DMS153 treated with DMSO at 0.1 percent for 48 hours (cell line): Measurements from ENCODE around the gene LMX1B.

Experiments used
- DNase-seq: peaks from one replicate; lab custom pipeline; 2025; ENCODE audit not compliant: unreplicated experiment; lab: John Stamatoyannopoulos, UW

LMX1B gene

DNA sequence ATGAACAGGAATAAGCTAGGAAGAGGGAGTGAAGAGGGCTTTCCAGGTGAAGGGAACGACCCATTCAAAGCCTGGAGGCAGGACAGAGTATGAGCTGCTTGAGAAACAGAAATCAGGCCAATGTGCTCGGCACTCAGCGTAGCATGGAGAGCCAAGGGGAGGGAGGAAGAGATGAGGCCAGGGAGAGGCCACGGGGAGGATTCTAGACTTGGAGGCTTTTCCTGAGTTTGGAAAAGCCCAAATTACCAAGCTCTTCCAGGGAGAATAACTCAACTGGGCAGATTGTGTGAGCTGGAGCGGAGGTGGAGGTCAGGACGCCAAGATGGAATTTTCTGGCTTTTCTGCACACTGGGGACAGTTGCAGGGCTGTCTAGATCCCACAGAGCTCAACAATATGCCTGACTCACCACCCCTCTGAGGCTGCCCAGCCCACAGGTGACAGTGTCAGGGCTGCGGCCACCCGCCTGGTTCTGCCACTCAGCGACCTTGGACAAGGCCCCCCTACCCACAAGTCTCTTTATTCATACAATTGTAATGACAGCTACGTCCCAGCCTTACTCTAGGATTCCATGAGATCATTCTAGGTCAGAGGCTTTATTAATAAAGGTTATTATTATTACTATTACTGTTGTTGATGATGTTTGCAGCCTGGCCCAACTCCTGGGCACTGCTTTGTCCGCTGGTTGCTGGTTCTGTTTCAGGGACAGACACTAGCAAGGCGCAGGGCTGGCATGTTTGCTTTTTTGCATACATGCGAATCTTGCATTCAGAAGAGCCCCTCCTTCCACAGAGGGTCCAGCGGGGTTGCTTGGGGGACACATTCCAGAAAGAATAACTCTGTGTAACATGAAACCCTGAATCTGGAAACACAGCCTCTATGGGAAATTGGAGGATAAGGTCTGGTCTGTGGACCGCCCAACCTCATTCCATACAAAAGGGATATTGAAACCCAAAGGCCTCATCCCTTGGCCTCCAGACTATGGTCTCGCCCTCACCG is 9.4 kb upstream of the LMX1B start:
- no peak for DNase-seq

DNA sequence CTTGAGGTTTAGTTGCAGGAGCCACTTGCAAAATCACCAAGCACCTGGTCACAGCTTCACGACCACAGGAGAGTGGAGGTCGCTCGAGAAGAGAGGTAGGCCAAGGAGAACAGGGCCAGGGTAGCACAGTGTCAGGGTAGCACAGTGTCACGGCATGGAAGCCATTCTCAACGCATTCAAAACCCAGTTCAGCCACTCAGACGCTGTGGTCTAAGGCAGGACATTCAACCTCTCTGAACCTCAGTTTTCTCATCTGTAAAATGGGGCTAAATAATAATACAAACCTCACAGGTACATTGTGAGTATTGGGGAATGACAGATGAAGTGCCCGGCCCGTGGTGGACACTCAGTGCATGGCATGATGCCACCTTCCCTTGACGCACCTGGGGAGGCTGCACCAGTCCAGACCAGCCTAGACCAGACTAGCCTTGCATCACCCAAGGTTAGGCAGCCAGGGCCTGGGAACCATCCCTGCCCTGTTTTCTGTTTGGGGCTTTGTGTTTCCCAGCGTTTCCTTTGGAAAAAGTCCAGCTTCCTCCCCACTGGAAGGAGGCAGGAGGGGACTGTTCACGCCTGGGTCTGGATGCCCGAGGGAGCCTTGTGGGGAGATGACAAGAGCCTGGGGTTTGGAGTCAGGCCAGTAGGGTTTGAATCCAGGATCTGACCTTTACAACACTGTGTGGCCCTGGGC is 7.8 kb upstream of the LMX1B start:
- no peak for DNase-seq

DNA sequence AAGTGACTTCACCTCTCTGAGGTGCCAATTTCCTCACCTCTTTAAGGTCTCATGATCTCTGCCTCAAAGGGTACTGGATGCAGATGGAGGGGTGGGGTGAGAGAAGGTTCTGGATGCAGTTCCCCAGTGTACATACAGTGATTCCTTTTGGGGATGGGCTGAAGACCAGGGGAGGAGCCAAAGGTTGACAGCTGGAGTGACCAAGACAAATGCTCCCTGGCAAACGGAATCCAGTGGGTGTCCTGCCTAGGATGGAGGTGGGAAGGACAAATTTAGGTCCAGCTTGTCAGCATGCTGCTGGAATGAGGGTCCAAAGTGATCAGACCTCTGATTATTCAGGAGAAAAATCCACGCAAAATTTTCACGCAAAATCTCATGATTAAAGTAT is 7.3 kb upstream of the LMX1B start:
- no peak for DNase-seq

DNA sequence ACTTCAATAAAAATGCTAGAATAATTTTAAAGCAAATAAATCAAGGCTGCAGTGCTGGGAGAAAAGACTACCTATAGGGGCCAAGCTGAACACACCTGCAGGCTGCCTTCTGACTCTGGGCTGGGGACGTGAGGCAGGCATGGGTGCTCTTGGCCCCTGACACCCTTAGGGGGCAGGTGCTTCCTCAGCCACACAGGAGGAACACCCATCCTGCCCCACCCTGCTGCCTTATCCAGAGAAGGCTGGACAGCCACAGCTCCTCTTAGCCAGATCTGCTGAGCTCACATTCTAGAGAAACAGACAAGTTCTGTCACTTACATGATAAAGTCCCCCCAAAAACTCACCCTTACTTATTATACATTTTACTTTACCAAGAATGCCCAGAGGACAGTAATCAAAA is 6.6 kb upstream of the LMX1B start:
- no peak for DNase-seq

DNA sequence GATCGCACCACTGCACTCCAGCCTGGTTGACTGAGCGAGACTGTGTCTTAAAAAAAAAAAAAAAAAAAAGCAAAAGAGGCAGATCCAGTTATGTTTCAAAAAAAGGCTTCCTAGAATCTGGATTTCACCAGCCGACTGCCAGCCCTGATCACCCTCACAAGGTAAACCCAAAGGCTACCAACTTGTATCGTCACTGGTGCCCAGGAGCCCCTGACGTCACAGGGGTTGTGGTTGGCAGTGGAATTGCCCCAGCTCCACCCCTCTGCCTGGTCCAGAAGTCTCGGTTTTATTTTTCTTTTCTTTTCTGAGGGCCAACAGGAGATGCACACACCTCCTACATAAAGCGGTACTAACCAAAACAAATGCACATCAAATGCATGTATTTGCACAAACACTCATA is 6.0 kb upstream of the LMX1B start:
- DNase-seq: no peak

DNA sequence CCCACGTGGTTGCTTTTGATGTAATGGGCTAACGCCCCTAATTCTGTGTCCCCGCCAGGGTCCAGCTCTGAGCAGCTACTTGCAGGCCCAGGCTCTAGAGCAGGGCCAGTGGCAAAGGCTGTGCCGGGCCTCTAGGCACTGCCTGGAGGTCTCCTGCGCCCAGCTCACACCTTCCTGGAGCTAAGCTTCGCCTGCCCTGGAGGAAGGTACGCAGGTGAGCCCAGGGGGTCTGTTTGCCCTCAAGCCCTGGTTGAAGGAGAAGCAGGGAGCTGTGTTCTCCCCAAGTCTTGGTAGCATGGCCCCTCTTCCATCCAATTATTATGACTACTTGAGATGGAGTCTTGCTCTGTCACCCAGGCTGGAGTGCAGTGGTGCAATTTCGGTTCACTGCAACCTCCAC is 5.2 kb upstream of the LMX1B start:
- no peak for DNase-seq

GRCh38 chr9:126609191-126609590 is 4.5 kb upstream of the LMX1B start:
- no peak for DNase-seq

DNA sequence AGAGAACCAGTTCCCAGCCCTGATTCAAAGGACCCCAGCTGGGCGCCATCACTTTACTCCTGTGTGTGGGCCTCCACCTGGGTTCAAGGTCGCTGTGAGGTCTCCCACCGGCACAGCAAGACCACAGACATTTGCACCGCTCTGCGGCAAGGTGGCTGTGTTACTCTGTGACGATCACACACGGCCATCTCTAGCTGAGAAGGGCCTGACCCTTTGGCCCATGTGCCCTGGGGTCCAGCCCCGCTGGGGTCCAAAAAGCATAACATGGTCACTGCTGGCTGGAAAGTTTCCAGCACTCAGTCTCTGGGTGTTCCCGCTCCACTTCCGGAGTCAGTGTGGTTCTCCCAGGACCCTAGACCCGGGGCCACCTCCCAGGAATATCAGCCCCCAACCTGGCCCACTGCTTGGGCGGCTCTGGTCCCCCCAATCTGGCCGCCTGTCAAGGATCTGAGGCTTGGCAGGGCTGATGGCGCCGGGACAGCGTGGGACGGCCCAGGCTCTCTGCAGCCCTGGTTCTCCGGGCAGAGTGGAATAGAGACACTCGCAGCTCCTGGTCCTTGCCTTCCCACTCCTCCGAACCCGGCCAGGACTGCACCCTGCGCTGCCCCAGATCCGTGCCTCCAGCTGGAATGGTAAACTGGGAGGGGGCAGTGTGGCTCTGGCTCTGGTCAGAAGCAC is 3.9 kb upstream of the LMX1B start:
- no peak for DNase-seq

- DNase-seq: no peak
Measured at GRCh38 chr9:126611193-126611591, 2.5 kb upstream of the LMX1B start.

- peak; percentile 57 for DNase-seq
Measured at GRCh38 chr9:126611592-126612325, 2.0 kb upstream of the LMX1B start.

DNA sequence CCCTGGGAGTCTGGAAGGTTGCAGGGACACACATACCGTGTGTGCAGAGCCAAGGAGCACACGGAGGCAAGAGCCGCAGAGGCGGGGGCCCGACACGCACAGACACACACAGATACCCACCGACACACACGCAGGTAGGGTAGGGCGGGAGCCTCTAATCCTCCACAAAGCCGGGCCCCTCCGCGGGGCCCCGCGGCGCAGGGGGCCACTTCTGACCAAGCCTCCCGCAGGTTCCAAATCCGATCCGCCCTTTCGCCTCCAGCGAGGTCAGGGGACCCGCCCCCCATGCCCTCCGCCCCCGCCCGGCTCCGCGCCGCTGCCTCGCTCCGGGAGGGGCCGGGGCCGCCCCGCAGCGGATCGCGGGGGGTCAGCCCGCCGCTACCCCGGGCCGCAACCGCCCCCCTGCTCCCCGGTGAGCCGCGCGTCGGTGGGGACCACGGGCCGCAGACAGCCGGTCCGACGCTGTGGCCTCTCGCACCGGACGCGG is 1.4 kb upstream of the LMX1B start:
- no peak for DNase-seq

- DNase-seq: no peak
Measured at GRCh38 chr9:126612813-126613641, 701 bp upstream of the LMX1B start.

- no peak for DNase-seq
Measured at GRCh38 chr9:126614088-126614454, 343 bp downstream of the LMX1B start.

DNA sequence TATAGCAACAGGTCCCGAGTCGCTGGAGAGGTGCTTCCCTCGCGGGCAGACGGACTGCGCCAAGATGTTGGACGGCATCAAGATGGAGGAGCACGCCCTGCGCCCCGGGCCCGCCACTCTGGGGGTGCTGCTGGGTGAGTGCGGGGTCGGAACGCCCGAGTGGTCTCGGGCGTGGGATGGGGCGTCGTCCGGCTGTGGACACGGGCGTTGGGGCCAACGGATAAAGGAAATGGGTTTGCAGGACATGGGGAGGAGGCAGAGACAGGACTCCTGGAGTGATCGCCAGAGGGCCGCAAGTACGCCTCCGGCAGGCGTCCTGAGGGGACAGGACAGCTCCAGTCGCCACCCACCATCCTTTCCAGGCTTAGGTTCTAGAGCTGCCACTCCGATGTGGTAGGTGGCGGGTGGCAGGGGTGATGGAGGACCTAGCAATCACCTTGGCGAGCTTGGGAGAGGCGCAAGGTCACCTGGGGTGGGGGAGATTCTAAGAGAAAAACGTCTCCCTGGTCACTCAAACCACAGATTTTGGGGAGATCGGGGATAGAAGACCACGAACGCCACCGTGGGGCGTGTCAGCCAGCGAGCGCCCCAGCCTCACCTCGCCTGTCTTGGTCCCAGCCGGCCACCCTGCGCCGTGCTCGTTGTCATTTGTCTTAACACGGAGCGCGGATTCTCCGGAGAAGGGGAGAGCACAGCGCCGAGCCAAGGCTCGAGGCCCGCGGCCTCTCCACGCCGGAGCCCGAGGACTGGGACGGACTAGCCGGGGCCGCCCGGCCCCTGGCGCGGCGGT is 922 bp downstream of the LMX1B start:
- DNase-seq: no peak

DNA sequence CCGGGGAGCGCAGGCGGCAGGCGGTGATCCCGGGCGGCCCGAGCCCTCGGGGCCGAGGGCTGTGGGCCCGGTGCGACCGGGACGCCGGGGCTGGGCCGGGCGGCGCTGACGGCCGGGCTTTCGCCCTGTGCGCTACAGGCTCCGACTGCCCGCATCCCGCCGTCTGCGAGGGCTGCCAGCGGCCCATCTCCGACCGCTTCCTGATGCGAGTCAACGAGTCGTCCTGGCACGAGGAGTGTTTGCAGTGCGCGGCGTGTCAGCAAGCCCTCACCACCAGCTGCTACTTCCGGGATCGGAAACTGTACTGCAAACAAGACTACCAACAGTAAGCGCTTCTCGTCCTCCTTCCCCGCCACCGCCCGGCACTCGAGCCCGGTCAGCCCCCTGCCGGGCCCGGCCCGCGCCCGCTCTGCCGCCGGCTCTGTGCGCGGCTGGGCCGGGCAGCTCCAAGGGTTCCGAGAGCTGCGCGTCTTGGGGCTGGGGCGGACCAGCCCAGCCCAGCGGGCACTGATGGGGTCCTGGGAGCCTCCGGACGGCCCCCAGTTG is 1.6 kb downstream of the LMX1B start:
- DNase-seq: peak; percentile 44

- no peak for DNase-seq
Measured at GRCh38 chr9:126615791-126616447, 2.2 kb downstream of the LMX1B start.

DNA sequence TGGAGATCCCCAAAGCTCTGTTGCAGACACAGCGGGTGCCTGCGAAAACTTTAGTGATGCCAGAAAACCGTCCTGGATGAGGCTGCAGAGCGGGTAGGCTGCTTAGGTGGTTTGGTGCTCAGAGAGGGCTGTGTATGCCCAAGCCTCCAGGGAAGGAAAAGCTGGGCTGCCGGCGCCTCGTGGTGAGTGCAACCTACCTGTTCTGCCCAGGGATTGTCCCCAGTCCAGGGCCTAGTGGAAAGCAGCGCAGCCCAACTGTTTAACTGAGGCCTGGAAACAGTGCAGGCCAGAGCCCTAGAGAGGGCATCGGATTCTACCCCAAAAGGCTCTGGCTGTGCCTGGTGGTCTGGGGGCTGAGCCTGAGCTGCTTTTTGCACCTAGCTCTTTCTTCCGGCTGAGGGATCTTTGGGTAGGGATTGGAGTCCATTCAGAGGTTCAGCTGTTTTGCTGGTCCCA is 2.8 kb downstream of the LMX1B start:
- no peak for DNase-seq
